ENCODE results near the gene TENM4.

TENM4 gene

GRCh38 chr11:79242616-79243015 is 198.2 kb downstream of the TENM4 start:
- Histone ChIP-seq H3K14ac (ENCODE audit: low read length) (no peak overlapping the region), H3K4me1 (ENCODE audit: control insufficient read depth in 2 of 2, insufficient read depth in 1 of 2, low read depth in 1 of 2, low read length in 2 of 2) (peaks cover 11 to 31% of the 10 kb centered on the region in 2 donors), H3K4me3 (ENCODE audit: low read length in 2 of 2) (no peak overlapping the region), H3K36me3 (replicated peaks in 1 of 2; ENCODE audit: control insufficient read depth in 2 of 2, insufficient read depth in 2 of 2, low read length in 2 of 2) (no peaks in the 10 kb centered on the region), H3K27ac (replicated peaks; ENCODE audit: low read length) (no peak overlapping the region), H2BK5ac (ENCODE audit: low read length) (no peak overlapping the region), H3K4me2 (ENCODE audit: insufficient read depth, low read length, poor library complexity, severe bottlenecking) (no peak overlapping the region), H4K8ac (ENCODE audit: low read depth, low read length) (no peak overlapping the region), H4K91ac (ENCODE audit: low read depth, low read length, poor library complexity) (no peak overlapping the region), H3K9ac (ENCODE audit: low read depth, low read length, poor library complexity) (no peak overlapping the region), H2BK12ac (ENCODE audit: low read length) (no peak overlapping the region), H3K27me3 (ENCODE audit: control insufficient read depth in 3 of 3, insufficient read depth in 3 of 3, low read depth in 1 of 3, low read length in 3 of 3) (no peaks in the 10 kb centered on the region), H3K18ac (ENCODE audit: low read length) (no peak overlapping the region), H3K79me1 (ENCODE audit: low read depth, low read length) (no peaks in the 10 kb centered on the region), H2BK120ac (ENCODE audit: low read depth, low read length) (no peak overlapping the region), H2AK5ac (ENCODE audit: low read depth, low read length) (no peak overlapping the region), H3K23ac (ENCODE audit: low read depth, low read length, poor library complexity) (no peak overlapping the region), H2BK15ac (ENCODE audit: low read length) (no peak overlapping the region), H3K9me3 (replicated peaks in 1 of 2; ENCODE audit: control insufficient read depth in 2 of 2, insufficient read depth in 1 of 2, low read depth in 1 of 2, low read length in 2 of 2) (no peaks in the 10 kb centered on the region), H2AFZ (ENCODE audit: low read length) (no peak overlapping the region), H3K4ac (ENCODE audit: low read length) (no peak overlapping the region)
- no peak for DNase-seq (ENCODE audit: low spot score)
- no CpG with 5 or more reads among the region's 3 CpGs for WGBS, 2 donors (ENCODE audit: extremely low coverage in 2 of 2, insufficient read length in 2 of 2, insufficient replicate concordance in 1 of 2)

GRCh38 chr11:79241852-79242241 is 199.0 kb downstream of the TENM4 start:
- H3K27ac ChIP-seq (replicated peaks; ENCODE audit: low read length) = no peak overlapping the region
- H2AFZ ChIP-seq (ENCODE audit: low read length) = no peak overlapping the region
- H3K4ac ChIP-seq (ENCODE audit: low read length) = no peak overlapping the region
- H3K36me3 ChIP-seq (replicated peaks in 1 of 2; ENCODE audit: control insufficient read depth in 2 of 2, insufficient read depth in 2 of 2, low read length in 2 of 2) = no peaks in the 10 kb centered on the region
- H2BK5ac ChIP-seq (ENCODE audit: low read length) = no peak overlapping the region
- H3K79me1 ChIP-seq (ENCODE audit: low read depth, low read length) = no peaks in the 10 kb centered on the region
- no peak overlapping the region for H2BK120ac ChIP-seq (ENCODE audit: low read depth, low read length)
- no peak overlapping the region for H3K4me2 ChIP-seq (ENCODE audit: insufficient read depth, low read length, poor library complexity, severe bottlenecking)
- H3K14ac ChIP-seq (ENCODE audit: low read length) = no peak overlapping the region
- H2BK12ac ChIP-seq (ENCODE audit: low read length) = no peak overlapping the region
- H4K8ac ChIP-seq (ENCODE audit: low read depth, low read length) = no peak overlapping the region
- H2BK15ac ChIP-seq (ENCODE audit: low read length) = no peak overlapping the region
- peaks cover 11 to 34% of the 10 kb centered on the region in 2 donors for H3K4me1 ChIP-seq (ENCODE audit: control insufficient read depth in 2 of 2, insufficient read depth in 1 of 2, low read depth in 1 of 2, low read length in 2 of 2)
- H3K27me3 ChIP-seq (ENCODE audit: control insufficient read depth in 3 of 3, insufficient read depth in 3 of 3, low read depth in 1 of 3, low read length in 3 of 3) = no peaks in the 10 kb centered on the region
- H2AK5ac ChIP-seq (ENCODE audit: low read depth, low read length) = no peak overlapping the region
- DNase-seq (ENCODE audit: low spot score) = no peak
- no peaks in the 10 kb centered on the region for H3K9me3 ChIP-seq (replicated peaks in 1 of 2; ENCODE audit: control insufficient read depth in 2 of 2, insufficient read depth in 1 of 2, low read depth in 1 of 2, low read length in 2 of 2)
- WGBS, 2 donors (ENCODE audit: extremely low coverage in 2 of 2, insufficient read length in 2 of 2, insufficient replicate concordance in 1 of 2) = no CpG with 5 or more reads among the region's 7 CpGs
- no peak overlapping the region for H3K4me3 ChIP-seq (ENCODE audit: low read length in 2 of 2)
- no peak overlapping the region for H4K91ac ChIP-seq (ENCODE audit: low read depth, low read length, poor library complexity)
- no peak overlapping the region for H3K18ac ChIP-seq (ENCODE audit: low read length)
- no peak overlapping the region for H3K9ac ChIP-seq (ENCODE audit: low read depth, low read length, poor library complexity)
- no peak overlapping the region for H3K23ac ChIP-seq (ENCODE audit: low read depth, low read length, poor library complexity)

- WGBS, 2 donors (ENCODE audit: extremely low coverage in 2 of 2, insufficient read length in 2 of 2, insufficient replicate concordance in 1 of 2) = no CpG with 5 or more reads among the region's 7 CpGs
- no peak overlapping the region for H2BK12ac ChIP-seq (ENCODE audit: low read length)
- H2BK120ac ChIP-seq (ENCODE audit: low read depth, low read length) = no peak overlapping the region
- no peak overlapping the region for H3K14ac ChIP-seq (ENCODE audit: low read length)
- no peak overlapping the region for H3K4me2 ChIP-seq (ENCODE audit: insufficient read depth, low read length, poor library complexity, severe bottlenecking)
- no peaks in the 10 kb centered on the region for H3K9me3 ChIP-seq (replicated peaks in 1 of 2; ENCODE audit: control insufficient read depth in 2 of 2, insufficient read depth in 1 of 2, low read depth in 1 of 2, low read length in 2 of 2)
- no peak for DNase-seq (ENCODE audit: low spot score)
- H3K23ac ChIP-seq (ENCODE audit: low read depth, low read length, poor library complexity) = no peak overlapping the region
- no peak overlapping the region for H3K27ac ChIP-seq (replicated peaks; ENCODE audit: low read length)
- H3K36me3 ChIP-seq (replicated peaks in 1 of 2; ENCODE audit: control insufficient read depth in 2 of 2, insufficient read depth in 2 of 2, low read length in 2 of 2) = no peaks in the 10 kb centered on the region
- H3K4me3 ChIP-seq (ENCODE audit: low read length in 2 of 2) = no peak overlapping the region
- no peaks in the 10 kb centered on the region for H3K79me1 ChIP-seq (ENCODE audit: low read depth, low read length)
- H3K9ac ChIP-seq (ENCODE audit: low read depth, low read length, poor library complexity) = no peak overlapping the region
- H2AFZ ChIP-seq (ENCODE audit: low read length) = no peak overlapping the region
- no peak overlapping the region for H4K8ac ChIP-seq (ENCODE audit: low read depth, low read length)
- no peak overlapping the region for H4K91ac ChIP-seq (ENCODE audit: low read depth, low read length, poor library complexity)
- H3K4ac ChIP-seq (ENCODE audit: low read length) = no peak overlapping the region
- no peaks in the 10 kb centered on the region for H3K27me3 ChIP-seq (ENCODE audit: control insufficient read depth in 3 of 3, insufficient read depth in 3 of 3, low read depth in 1 of 3, low read length in 3 of 3)
- peaks cover 13 to 38% of the 10 kb centered on the region in 2 donors for H3K4me1 ChIP-seq (ENCODE audit: control insufficient read depth in 2 of 2, insufficient read depth in 1 of 2, low read depth in 1 of 2, low read length in 2 of 2)
- H2BK15ac ChIP-seq (ENCODE audit: low read length) = no peak overlapping the region
- no peak overlapping the region for H2BK5ac ChIP-seq (ENCODE audit: low read length)
- H2AK5ac ChIP-seq (ENCODE audit: low read depth, low read length) = no peak overlapping the region
- H3K18ac ChIP-seq (ENCODE audit: low read length) = no peak overlapping the region
Observed at GRCh38 chr11:79241205-79241851, 199.5 kb downstream of the TENM4 start.

- H3K18ac ChIP-seq (ENCODE audit: low read length) = no peak overlapping the region
- H2BK120ac ChIP-seq (ENCODE audit: low read depth, low read length) = no peak overlapping the region
- H2BK5ac ChIP-seq (ENCODE audit: low read length) = no peak overlapping the region
- H2AFZ ChIP-seq (ENCODE audit: low read length) = no peak overlapping the region
- no peak for DNase-seq (ENCODE audit: low spot score)
- H2BK12ac ChIP-seq (ENCODE audit: low read length) = no peak overlapping the region
- no peaks in the 10 kb centered on the region for H3K36me3 ChIP-seq (replicated peaks in 1 of 2; ENCODE audit: control insufficient read depth in 2 of 2, insufficient read depth in 2 of 2, low read length in 2 of 2)
- peaks cover 5 to 32% of the 10 kb centered on the region in 2 donors for H3K4me1 ChIP-seq (ENCODE audit: control insufficient read depth in 2 of 2, insufficient read depth in 1 of 2, low read depth in 1 of 2, low read length in 2 of 2)
- H3K27ac ChIP-seq (replicated peaks; ENCODE audit: low read length) = no peak overlapping the region
- H3K79me1 ChIP-seq (ENCODE audit: low read depth, low read length) = no peaks in the 10 kb centered on the region
- no peak overlapping the region for H2BK15ac ChIP-seq (ENCODE audit: low read length)
- no peak overlapping the region for H3K14ac ChIP-seq (ENCODE audit: low read length)
- H3K4me3 ChIP-seq (ENCODE audit: low read length in 2 of 2) = no peak overlapping the region
- no peak overlapping the region for H4K8ac ChIP-seq (ENCODE audit: low read depth, low read length)
- H3K9ac ChIP-seq (ENCODE audit: low read depth, low read length, poor library complexity) = no peak overlapping the region
- WGBS, 2 donors (ENCODE audit: extremely low coverage in 2 of 2, insufficient read length in 2 of 2, insufficient replicate concordance in 1 of 2) = no CpG with 5 or more reads among the region's 6 CpGs
- no peaks in the 10 kb centered on the region for H3K27me3 ChIP-seq (ENCODE audit: control insufficient read depth in 3 of 3, insufficient read depth in 3 of 3, low read depth in 1 of 3, low read length in 3 of 3)
- no peak overlapping the region for H3K4me2 ChIP-seq (ENCODE audit: insufficient read depth, low read length, poor library complexity, severe bottlenecking)
- no peaks in the 10 kb centered on the region for H3K9me3 ChIP-seq (replicated peaks in 1 of 2; ENCODE audit: control insufficient read depth in 2 of 2, insufficient read depth in 1 of 2, low read depth in 1 of 2, low read length in 2 of 2)
- H3K23ac ChIP-seq (ENCODE audit: low read depth, low read length, poor library complexity) = no peak overlapping the region
- no peak overlapping the region for H3K4ac ChIP-seq (ENCODE audit: low read length)
- no peak overlapping the region for H4K91ac ChIP-seq (ENCODE audit: low read depth, low read length, poor library complexity)
- no peak overlapping the region for H2AK5ac ChIP-seq (ENCODE audit: low read depth, low read length)
Observed at GRCh38 chr11:79237703-79238102, 203.1 kb downstream of the TENM4 start.
